ENCODE measurements around the gene MTRR. TPM values are rescaled to one million over a fixed set of nuclear protein-coding genes. Genes with fewer than 3 reads are reported as not detected.

MTRR gene
- total and polyA plus RNA-seq, 2 of the 8 experiments (the other 6 are each of a cell fraction or from before 2014, with no cell fraction given): 36.4 to 53.8 TPM

- TF ChIP-seq CHD7 (IDR thresholded peaks at IDR 0.05; ENCODE audit: insufficient replicate concordance, low read length) (no peak), ATF2 (IDR thresholded peaks at IDR 0.05; ENCODE audit: low read length) (no peak), POLR2A (IDR thresholded peaks at IDR 0.05; ENCODE audit: control extremely low read depth in 1 of 2, low read depth in 2 of 2, low read length in 2 of 2) (no peak), ZNF274 (IDR thresholded peaks at IDR 0.05; ENCODE audit: borderline replicate concordance, extremely low read depth, low read length) (no peak), CREB1 (IDR thresholded peaks at IDR 0.05) (no peak), JUN (IDR thresholded peaks at IDR 0.05; ENCODE audit: low read depth, low read length) (no peak), SP1 (IDR thresholded peaks at IDR 0.05; ENCODE audit: low read depth, low read length) (no peak), ASH2L (IDR thresholded peaks at IDR 0.05; ENCODE audit: low read length) (no peak)
Measured at GRCh38 chr5:7902201-7902600, 33.3 kb downstream of the MTRR start (continued).

Data from H1 (cell line).